ENCODE measurements around the gene CCR4. TPM values are rescaled to one million over a fixed set of nuclear protein-coding genes. Genes with fewer than 3 reads are reported as not detected.

Gene CCR4
- total and polyA plus RNA-seq, 9 of the 15 experiments (the other 6 are each of a cell fraction or from before 2014, with no cell fraction given), result 0.04 to 0.47 (median 0.25) TPM; not detected in 1

GRCh38 chr3:32910954-32911353 lies 40.5 kb upstream of the CCR4 start (continued):
- TF ChIP-seq SP1 (CRISPR knock-in tag; IDR thresholded peaks at IDR 0.05) (no peak), ZNF644 (tag; IDR thresholded peaks at IDR 0.05; ENCODE audit: low read depth) (no peak), NFIC (IDR thresholded peaks at IDR 0.05) (no peak), KLF13 (tag; IDR thresholded peaks at IDR 0.05; ENCODE audit: borderline replicate concordance, low read depth) (no peak), E2F5 (CRISPR knock-in tag; IDR thresholded peaks at IDR 0.05) (no peak), TCF7L2 (IDR thresholded peaks at IDR 0.05; ENCODE audit: low read depth, low read length) (no peak), ZNF318 (IDR thresholded peaks at IDR 0.05; ENCODE audit: borderline replicate concordance in 1 of 2, low read depth in 1 of 2) (no peak), BRF1 (IDR thresholded peaks at IDR 0.05; ENCODE audit: borderline replicate concordance, extremely low read depth, insufficient read length) (no peak), SREBF2 (CRISPR knock-in tag; IDR thresholded peaks at IDR 0.05) (no peak), MTA3 (IDR thresholded peaks at IDR 0.05; ENCODE audit: borderline replicate concordance) (no peak), ZMIZ1 (IDR thresholded peaks at IDR 0.05; ENCODE audit: low read depth in 2 of 2, low read length in 2 of 2) (no peak), RAD21 (CRISPR knock-in tag; conservative IDR thresholded peaks at IDR 0.05 in 1 of 2, IDR thresholded peaks at IDR 0.05 in 1 of 2) (no peak)

All from K562 (cell line).